ENCODE measurements around the gene GALNT10. TPM values are rescaled to one million over a fixed set of nuclear protein-coding genes. Genes with fewer than 3 reads are reported as not detected.

GALNT10 gene
- total and polyA plus RNA-seq, 10 of the 15 experiments (the other 5 are each of a cell fraction or from before 2014, with no cell fraction given) = 3.9 to 35.4 (median 15.5) TPM

DNA sequence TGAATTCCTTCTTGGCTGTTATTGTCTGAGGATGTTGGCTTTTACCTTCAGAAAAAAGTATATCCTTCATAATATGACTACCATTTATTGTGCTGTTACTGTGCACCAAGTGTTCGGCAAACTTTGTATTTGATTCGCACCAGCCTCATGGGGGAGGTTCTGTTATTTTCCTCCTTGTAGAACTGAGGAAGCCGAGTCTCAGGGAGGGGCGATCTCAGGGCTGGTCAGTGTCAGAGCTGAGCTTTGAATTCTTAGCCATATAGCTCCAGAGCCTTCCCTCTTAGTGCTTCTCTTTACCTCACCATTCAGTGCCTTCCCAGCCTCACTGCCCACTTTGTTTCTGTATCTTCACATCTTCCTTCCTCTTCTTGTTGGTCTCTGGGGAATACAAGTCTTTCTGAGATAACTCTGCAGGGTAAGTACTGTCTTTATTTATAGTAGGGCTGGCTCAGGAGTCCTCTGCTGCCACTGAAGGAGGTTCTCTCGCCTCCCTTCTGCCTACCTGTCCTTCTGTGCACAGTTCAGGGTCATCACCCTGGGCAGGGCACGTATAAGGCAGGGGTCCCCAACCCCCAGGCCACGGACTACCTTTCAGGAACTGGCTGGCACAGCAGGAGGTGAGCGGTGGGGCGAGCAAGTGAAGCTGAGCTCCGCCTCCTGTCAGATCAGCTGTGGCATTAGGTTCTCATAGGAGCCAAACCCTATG, 48.4 kb downstream of the GALNT10 start:
- Histone ChIP-seq H3K9me3 (replicated peaks; ENCODE audit: control insufficient read depth, insufficient read depth, low read length) (peaks cover 2% of the 10 kb centered on the region; the same call in 1 of the 3 replicates), H3K4me2 (ENCODE audit: control insufficient read depth, insufficient read depth) (peak overlapping the region; percentile 52), H3K27ac (ENCODE audit: control insufficient read depth, insufficient read depth) (peak overlapping the region; percentile 57), H2AFZ (ENCODE audit: control insufficient read depth, low read depth, low read length) (peak overlapping the region; percentile 51), H3K9ac (ENCODE audit: control insufficient read depth, insufficient read depth, low read length) (no peak overlapping the region), H3K36me3 (ENCODE audit: control insufficient read depth in 2 of 2, insufficient read depth in 2 of 2, low read length in 1 of 2) (no peaks in the 10 kb centered on the region), H3K4me3 (no peak overlapping the region), H3K27me3 (replicated peaks in 1 of 2; ENCODE audit: control insufficient read depth in 2 of 2, insufficient read depth in 2 of 2, low read length in 1 of 2) (no peaks in the 10 kb centered on the region), H4K20me1 (ENCODE audit: control insufficient read depth, insufficient read depth) (no peaks in the 10 kb centered on the region), H3K79me2 (ENCODE audit: control insufficient read depth, insufficient read depth, low read length) (peaks cover 6% of the 10 kb centered on the region), H3K4me1 (ENCODE audit: control insufficient read depth, insufficient read depth, low read length) (peaks cover 59% of the 10 kb centered on the region)
- 37% methylated on average over 10 of the region's 10 CpGs for WGBS (ENCODE audit: insufficient coverage, insufficient replicate concordance, low lambda C conversion rate, missing lambda C conversion rate)
- ATAC-seq (peak; percentile 76), DNase-seq (ENCODE audit: low read depth, low spot score) (peak; percentile 63), FAIRE-seq (no peak)
- POLR2A ChIA-PET = interaction anchor here (0.8 to 1.6 kb wide), 2 partner anchors 23 to 47 kb away, joined by 5 to 8 read pairs; no protein-coding TSS in a partner anchor
- CTCF ChIA-PET = interaction anchor here (0.6 to 5.6 kb wide), 11 partner anchors 8 to 860 kb away, joined by 3 to 52 read pairs (median 18); partner anchors contain the start of gene GALNT10
- SMC1A ChIA-PET (ENCODE audit: uncharacterized antibody, unreplicated experiment) = interaction anchor here (1.0 to 11.2 kb wide), 9 partner anchors 41 to 169 kb away, joined by 3 to 97 read pairs (median 6); partner anchors contain the start of gene GALNT10
- RAD21 ChIA-PET (ENCODE audit: unreplicated experiment) = interaction anchor here (0.8 to 1.7 kb wide), 6 partner anchors 45 to 146 kb away, joined by 3 to 5 read pairs (median 4); no protein-coding TSS in a partner anchor
- in situ Hi-C loops (cut with MboI) (no loop called here), intact Hi-C loops (cut with micrococcal nuclease; ENCODE audit: unreplicated experiment) (loop anchor here (1.0 to 5.0 kb wide), 2 partner anchors 143 to 166 kb away; no protein-coding TSS in a partner anchor)
- no TSS peak for BruUV-seq (replicated peaks)
- TF ChIP-seq KLF5 (IDR thresholded peaks at IDR 0.05; ENCODE audit: partially characterized antibody) (no peak), ZNF217 (IDR thresholded peaks at IDR 0.05) (no peak), ZNF24 (IDR thresholded peaks at IDR 0.05) (no peak), RAD21 (IDR thresholded peaks at IDR 0.05; ENCODE audit: insufficient read depth, low read depth, low read length) (no peak), HDAC2 (IDR thresholded peaks at IDR 0.05) (no peak), RELA (IDR thresholded peaks at IDR 0.05; ENCODE audit: borderline replicate concordance, partially characterized antibody) (no peak), MXI1 (IDR thresholded peaks at IDR 0.05; ENCODE audit: low read depth, low read length) (no peak), RFX5 (IDR thresholded peaks at IDR 0.05; ENCODE audit: low read depth, low read length) (no peak), SREBF2 (IDR thresholded peaks at IDR 0.05; ENCODE audit: low read length) (no peak), ZNF384 (IDR thresholded peaks at IDR 0.05; ENCODE audit: borderline replicate concordance, low read depth, low read length) (no peak), SUZ12 (IDR thresholded peaks at IDR 0.05; ENCODE audit: unreplicated experiment) (no peak), JUND (IDR thresholded peaks at IDR 0.05; ENCODE audit: low read depth, low read length) (no peak), NFYB (IDR thresholded peaks at IDR 0.05; ENCODE audit: insufficient read depth, low read depth, low read length) (no peak), ATF7 (IDR thresholded peaks at IDR 0.05; ENCODE audit: low read depth) (peak; percentile 17; the same call in 1 of the 2 replicates), CREB1 (IDR thresholded peaks at IDR 0.05; ENCODE audit: low read depth) (no peak), NBN (IDR thresholded peaks at IDR 0.05) (no peak), TBL1XR1 (IDR thresholded peaks at IDR 0.05; ENCODE audit: low read depth, low read length) (no peak)
- TF ChIP-seq, protein P1, sequence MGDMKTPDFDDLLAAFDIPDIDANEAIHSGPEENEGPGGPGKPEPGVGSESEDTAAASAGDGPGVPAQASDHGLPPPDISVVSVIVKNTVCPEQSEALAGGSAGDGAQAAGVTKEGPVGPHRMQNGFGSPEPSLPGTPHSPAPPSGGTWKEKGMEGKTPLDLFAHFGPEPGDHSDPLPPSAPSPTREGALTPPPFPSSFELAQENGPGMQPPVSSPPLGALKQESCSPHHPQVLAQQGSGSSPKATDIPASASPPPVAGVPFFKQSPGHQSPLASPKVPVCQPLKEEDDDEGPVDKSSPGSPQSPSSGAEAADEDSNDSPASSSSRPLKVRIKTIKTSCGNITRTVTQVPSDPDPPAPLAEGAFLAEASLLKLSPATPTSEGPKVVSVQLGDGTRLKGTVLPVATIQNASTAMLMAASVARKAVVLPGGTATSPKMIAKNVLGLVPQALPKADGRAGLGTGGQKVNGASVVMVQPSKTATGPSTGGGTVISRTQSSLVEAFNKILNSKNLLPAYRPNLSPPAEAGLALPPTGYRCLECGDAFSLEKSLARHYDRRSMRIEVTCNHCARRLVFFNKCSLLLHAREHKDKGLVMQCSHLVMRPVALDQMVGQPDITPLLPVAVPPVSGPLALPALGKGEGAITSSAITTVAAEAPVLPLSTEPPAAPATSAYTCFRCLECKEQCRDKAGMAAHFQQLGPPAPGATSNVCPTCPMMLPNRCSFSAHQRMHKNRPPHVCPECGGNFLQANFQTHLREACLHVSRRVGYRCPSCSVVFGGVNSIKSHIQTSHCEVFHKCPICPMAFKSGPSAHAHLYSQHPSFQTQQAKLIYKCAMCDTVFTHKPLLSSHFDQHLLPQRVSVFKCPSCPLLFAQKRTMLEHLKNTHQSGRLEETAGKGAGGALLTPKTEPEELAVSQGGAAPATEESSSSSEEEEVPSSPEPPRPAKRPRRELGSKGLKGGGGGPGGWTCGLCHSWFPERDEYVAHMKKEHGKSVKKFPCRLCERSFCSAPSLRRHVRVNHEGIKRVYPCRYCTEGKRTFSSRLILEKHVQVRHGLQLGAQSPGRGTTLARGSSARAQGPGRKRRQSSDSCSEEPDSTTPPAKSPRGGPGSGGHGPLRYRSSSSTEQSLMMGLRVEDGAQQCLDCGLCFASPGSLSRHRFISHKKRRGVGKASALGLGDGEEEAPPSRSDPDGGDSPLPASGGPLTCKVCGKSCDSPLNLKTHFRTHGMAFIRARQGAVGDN (IDR thresholded peaks at IDR 0.05) = no peak
